K562 (cell line): ENCODE data around the gene RANGAP1. TPM values are rescaled to one million over a fixed set of nuclear protein-coding genes. Genes with fewer than 3 reads are reported as not detected.
A peak's percentile ranks its signal among the peaks of the same experiment; 100 is the strongest.

Experiments used
- ARID4B ChIP-seq: sonication (generic); formaldehyde crosslinking; IDR thresholded peaks from 2 replicates; pipeline ENCODE4 v1.8.0; 2022; ENCODE audit warnings: mild to moderate bottlenecking, missing genetic modification reagents
- CBFA2T3 ChIP-seq: fragments of 450-650 bp; IDR thresholded peaks from 2 replicates; pipeline ENCODE4 v1.6.1; 2017
- CCNT2 ChIP-seq: IDR thresholded peaks from 2 replicates; pipeline ENCODE4 v1.6.1; 2011; ENCODE audit warnings: borderline replicate concordance, low read depth, mild to moderate bottlenecking, moderate library complexity, mixed read lengths, low read length; ENCODE audit not compliant: insufficient read length; ENCODE audit errors: extremely low read depth
- CHD1 ChIP-seq: fragments of 200-600 bp; sonication (generic); IDR thresholded peaks from one replicate; pipeline ENCODE4 v1.6.1; 2012; ENCODE audit warnings: mild to moderate bottlenecking, moderate library complexity, low read length, inconsistent platforms
- CLOCK ChIP-seq: fragments of 250-450 bp; sonication (Bioruptor Pico); IDR thresholded peaks from 2 replicates; pipeline ENCODE4 v1.4.0; 2020; ENCODE audit warnings: mild to moderate bottlenecking, moderate library complexity, borderline replicate concordance
- EP400 ChIP-seq: fragments of 450-650 bp; IDR thresholded peaks from 2 replicates; pipeline ENCODE4 v1.6.1; 2017; ENCODE audit warnings: antibody characterized with exemption, mild to moderate bottlenecking, moderate library complexity
- ETV5 ChIP-seq: sonication (generic); formaldehyde crosslinking; IDR thresholded peaks from 2 replicates; pipeline ENCODE4 v1.4.0; 2020; ENCODE audit warnings: low read depth, mild to moderate bottlenecking, missing genetic modification reagents
- FIP1L1 ChIP-seq: fragments of 200-400 bp; formaldehyde crosslinking; IDR thresholded peaks from 2 replicates; pipeline ENCODE4 v1.6.1; 2018; ENCODE audit warnings: mild to moderate bottlenecking, low read depth, low read length; ENCODE audit not compliant: poor library complexity, severe bottlenecking
- HDGF ChIP-seq: fragments of 450-650 bp; IDR thresholded peaks from 2 replicates; pipeline ENCODE4 v1.6.1; 2016
- HMBOX1 ChIP-seq: sonication (generic); IDR thresholded peaks from 2 replicates; pipeline ENCODE4 v1.6.1; 2016
- HMG20B ChIP-seq: fragments of 250-450 bp; sonication (Bioruptor Pico); IDR thresholded peaks from 2 replicates; pipeline ENCODE4 v1.5.0; 2021; ENCODE audit warnings: mild to moderate bottlenecking
- PHTF2 ChIP-seq: fragments of 250-450 bp; sonication (Bioruptor Pico); IDR thresholded peaks from 2 replicates; pipeline ENCODE4 v1.5.0; 2021; ENCODE audit warnings: mild to moderate bottlenecking
- TCF7 ChIP-seq: sonication (generic); IDR thresholded peaks from 2 replicates; pipeline ENCODE4 v1.6.1; 2016; ENCODE audit warnings: antibody characterized with exemption, borderline replicate concordance
- THRB ChIP-seq: fragments of 450-650 bp; formaldehyde crosslinking; conservative IDR thresholded peaks from 2 replicates; pipeline ENCODE4 v1.4.0; 2022; ENCODE audit warnings: mild to moderate bottlenecking, missing genetic modification characterization
- ZNF324 ChIP-seq: fragments of 250-450 bp; sonication (Bioruptor Pico); IDR thresholded peaks from 2 replicates; pipeline ENCODE4 v1.4.0; 2020; ENCODE audit warnings: mild to moderate bottlenecking
- ZNF586 ChIP-seq: fragments of 450-650 bp; formaldehyde crosslinking; conservative IDR thresholded peaks from 2 replicates; pipeline ENCODE4 v1.4.0; 2020; ENCODE audit warnings: mild to moderate bottlenecking, moderate library complexity
- polyA plus RNA-seq, 8 experiments: library from polyadenylated mRNA; depleted of rRNA in 4 of 8; stranded (reverse) in 5 of 8; unstranded in 3 of 8; fragments of >200 nt; fragmentation: Nextera tagmentation in 2 of 8; fragmentation: Illumina TruSeq in 1 of 8; extraction: Ambion mirVana in 2 of 8; extraction: Trizol in 1 of 8; gene quantifications; 2 replicates each; pipeline versions ENCODE4 v1.2.1 to v1.2.3, GENCODE V29; 2011 to 2014; ENCODE audit warnings: inconsistent platforms in 1 of 8, missing spikeins in 1 of 8
- total RNA-seq, 7 experiments: library from RNA; depleted of rRNA in 6 of 7; stranded (reverse); fragments of >200 nt in 6 of 7; fragmentation: Illumina TruSeq in 2 of 7; extraction: Trizol in 2 of 7; gene quantifications; 2 replicates each; pipeline versions ENCODE4 v1.2.1 to v1.2.3, GENCODE V29; 2011 to 2021; ENCODE audit warnings: low replicate concordance in 1 of 7

Gene RANGAP1
- total and polyA plus RNA-seq, 9 of the 15 experiments (the other 6 are each of a cell fraction or from before 2014, with no cell fraction given) = 2.1 to 104 (median 50.6) TPM

- TF ChIP-seq FIP1L1 (peak; percentile 36), HDGF (no peak), CBFA2T3 (no peak), CLOCK (CRISPR knock-in tag) (no peak), HMG20B (CRISPR knock-in tag) (no peak), ETV5 (no peak), PHTF2 (CRISPR knock-in tag) (no peak), CHD1 (no peak), TCF7 (no peak), ZNF586 (CRISPR knock-in tag) (no peak), ARID4B (peak; percentile 30; the same call in 1 of the 2 replicates), EP400 (peak; percentile 71), HMBOX1 (no peak), ZNF324 (CRISPR knock-in tag) (no peak), THRB (no peak), CCNT2 (peak; percentile 73)
These were observed 15.4 kb upstream of the RANGAP1 start, which contains the start of gene ZC3H7B (continued) for GRCh38 chr22:41301085-41302020.
